Activated CD8-positive, alpha-beta T cell treated with anti-CD3 and anti-CD28 coated beads, Interleukin-2, amount 10 ng/mL, durations not matched to agents 7 days and 5 days (primary cell): ENCODE data around the gene DCDC2B. TPM values are rescaled to one million over a fixed set of nuclear protein-coding genes. Genes with fewer than 3 reads are reported as not detected.

ENCODE experiments used
- ATAC-seq: fragments of 150-1000 bp; cut with Tn5 transposase; one replicate; pipeline ENCODE4 v1.10.0; 2021; ENCODE audit warnings: moderate library complexity
- CTCF ChIA-PET: fragments of 350-600 bp; sonication (Branson Sonifier 250); formaldehyde crosslinking; loops from one replicate; lab custom pipeline; 2021; ENCODE audit warnings: antibody characterized with exemption; lab: Charles Lee
- POLR2A ChIA-PET: fragments of 350-600 bp; sonication (Branson Sonifier 250); formaldehyde crosslinking; loops from one replicate; lab custom pipeline; 2021; ENCODE audit warnings: antibody characterized with exemption; lab: Charles Lee
- DNase-seq: peaks from one replicate; pipeline ENCODE4 v3.0.0-alpha.2; 2020
- H3K27ac Mint-ChIP-seq: one replicate; pipeline ENCODE4 v1.8.0; 2021; ENCODE audit warnings: mild to moderate bottlenecking, mixed read lengths
- H3K27me3 Mint-ChIP-seq: one replicate; pipeline ENCODE4 v1.8.0; 2021; ENCODE audit warnings: low read depth, mixed read lengths
- H3K36me3 Mint-ChIP-seq: one replicate; pipeline ENCODE4 v1.8.0; 2021; ENCODE audit warnings: low read depth, mixed read lengths
- H3K4me1 Mint-ChIP-seq: one replicate; pipeline ENCODE4 v1.8.0; 2021; ENCODE audit warnings: low read depth, mixed read lengths
- H3K4me3 Mint-ChIP-seq: one replicate; pipeline ENCODE4 v1.8.0; 2021; ENCODE audit warnings: mild to moderate bottlenecking, mixed read lengths
- H3K9me3 Mint-ChIP-seq: one replicate; pipeline ENCODE4 v1.8.0; 2022; ENCODE audit warnings: mixed read lengths; ENCODE audit not compliant: insufficient read depth
- total RNA-seq, 2 experiments: library from RNA; stranded (reverse); gene quantifications; one replicate each; pipeline ENCODE4 v1.2.3, GENCODE V29; 2021

Gene DCDC2B
- total RNA-seq, 2 experiments from 2014 or later, result not detected

DNA sequence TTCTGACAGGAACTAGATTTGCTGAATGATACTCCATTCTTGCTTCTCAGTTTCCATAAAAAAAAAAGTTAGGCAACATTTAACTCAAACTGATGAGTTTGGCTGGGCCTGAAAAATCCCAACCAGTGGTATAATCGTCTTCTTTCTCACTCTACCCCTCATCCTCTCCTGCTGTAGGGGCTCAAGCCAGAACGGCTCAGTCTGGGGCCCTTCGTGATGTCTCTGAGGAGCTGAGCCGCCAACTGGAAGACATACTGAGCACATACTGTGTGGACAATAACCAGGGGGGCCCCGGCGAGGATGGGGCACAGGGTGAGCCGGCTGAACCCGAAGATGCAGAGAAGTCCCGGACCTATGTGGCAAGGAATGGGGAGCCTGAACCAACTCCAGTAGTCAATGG, 27.8 kb upstream of the DCDC2B start:
- no peaks in the 10 kb centered on the region for H3K27me3 Mint-ChIP-seq
- ATAC-seq, result no peak

DNA sequence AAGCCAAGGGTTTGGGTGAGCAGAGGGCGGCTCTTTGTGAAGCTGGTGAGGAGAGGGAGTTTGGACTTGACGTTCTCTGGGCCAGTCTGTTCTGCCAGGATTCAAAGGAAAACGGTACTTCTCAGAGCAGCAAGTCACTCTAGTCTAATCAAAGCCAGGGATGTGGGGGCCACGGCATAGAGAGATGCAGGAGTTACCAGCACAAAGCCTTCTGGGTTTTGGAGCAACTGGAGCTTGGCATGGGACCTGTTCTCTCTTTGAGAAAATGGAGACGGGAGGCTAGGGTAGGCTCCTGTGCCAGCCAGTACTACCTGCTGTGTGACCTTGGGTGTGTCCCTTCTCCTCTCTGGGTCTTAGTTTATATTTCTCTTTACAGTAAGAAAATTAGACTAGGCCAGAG, 27.3 kb upstream of the DCDC2B start:
- no peak for DNase-seq
- H3K4me3 Mint-ChIP-seq, result peak overlapping the region; percentile 95
- no peak for ATAC-seq
- H3K9me3 Mint-ChIP-seq, result no peaks in the 10 kb centered on the region
- ChIA-PET CTCF (interaction anchor here (1.1 kb wide), 1 partner anchor 71 kb away, joined by 4 read pairs; no protein-coding TSS in a partner anchor), POLR2A (interaction anchor here (1.2 to 2.5 kb wide), 4 partner anchors 14 to 71 kb away, joined by 3 to 20 read pairs (median 6); partner anchors contain the start of gene CCDC28B)
- H3K27ac Mint-ChIP-seq, result peak overlapping the region; percentile 99
- peaks cover 57% of the 10 kb centered on the region for H3K4me1 Mint-ChIP-seq
- peaks cover 58% of the 10 kb centered on the region for H3K36me3 Mint-ChIP-seq
- H3K27me3 Mint-ChIP-seq, result no peaks in the 10 kb centered on the region

More for the DNA sequence above, 27.8 kb upstream of the DCDC2B start:
- no peak for DNase-seq
- H3K4me1 Mint-ChIP-seq, result peaks cover 52% of the 10 kb centered on the region
- H3K4me3 Mint-ChIP-seq, result peak overlapping the region; percentile 95
- no peaks in the 10 kb centered on the region for H3K9me3 Mint-ChIP-seq
- peaks cover 55% of the 10 kb centered on the region for H3K36me3 Mint-ChIP-seq
- H3K27ac Mint-ChIP-seq, result peak overlapping the region; percentile 99
- CTCF ChIA-PET, result interaction anchor here (1.1 kb wide), 1 partner anchor 68 kb away, joined by 5 read pairs; no protein-coding TSS in a partner anchor
- POLR2A ChIA-PET, result interaction anchor here (1.2 to 2.5 kb wide), 6 partner anchors 14 to 165 kb away, joined by 3 to 20 read pairs (median 6); partner anchors contain the start of genes CCDC28B and IQCC

- H3K4me3 Mint-ChIP-seq, result peak overlapping the region; percentile 95
- DNase-seq (no peak), ATAC-seq (no peak)
- no peaks in the 10 kb centered on the region for H3K27me3 Mint-ChIP-seq
- peaks cover 59% of the 10 kb centered on the region for H3K4me1 Mint-ChIP-seq
- CTCF ChIA-PET, result interaction anchor here (1.1 kb wide), 1 partner anchor 71 kb away, joined by 4 read pairs; no protein-coding TSS in a partner anchor
- no peaks in the 10 kb centered on the region for H3K9me3 Mint-ChIP-seq
- H3K36me3 Mint-ChIP-seq, result peaks cover 57% of the 10 kb centered on the region
- POLR2A ChIA-PET, result no interaction called here
- peak overlapping the region; percentile 36 for H3K27ac Mint-ChIP-seq
These were observed 26.8 kb upstream of the DCDC2B start for GRCh38 chr1:32182060-32182459.

DNA sequence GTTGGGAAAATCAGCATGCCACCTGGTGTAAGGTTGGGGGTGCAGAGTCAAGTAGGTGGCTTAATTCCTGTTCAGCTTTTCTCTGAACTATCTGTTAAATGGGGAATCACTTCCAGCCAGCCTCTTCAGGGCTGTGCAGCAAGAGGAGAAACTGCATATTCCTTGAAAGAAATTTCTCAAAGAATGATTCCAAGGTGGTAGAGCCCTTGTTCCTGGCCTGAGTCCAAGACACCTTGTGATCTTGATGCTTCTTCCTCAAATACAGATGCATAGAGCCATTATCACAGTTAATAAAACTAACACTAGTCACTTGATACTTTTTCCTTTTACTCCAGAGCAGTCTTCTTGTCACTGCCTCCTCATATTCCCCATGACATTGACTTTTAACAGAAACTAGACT, 24.2 kb upstream of the DCDC2B start:
- Mint-ChIP-seq H3K4me3 (no peak overlapping the region), H3K27ac (peak overlapping the region; percentile 21), H3K36me3 (peaks cover 73% of the 10 kb centered on the region), H3K4me1 (peaks cover 56% of the 10 kb centered on the region), H3K27me3 (no peaks in the 10 kb centered on the region), H3K9me3 (no peaks in the 10 kb centered on the region)
- POLR2A ChIA-PET, result interaction anchor here (0.7 to 1.4 kb wide), 3 partner anchors 10 to 13 kb away, joined by 3 to 4 read pairs (median 4); no protein-coding TSS in a partner anchor
- no peak for ATAC-seq
- CTCF ChIA-PET, result interaction anchor here (0.7 to 0.9 kb wide), 2 partner anchors 31 to 216 kb away, joined by 3 to 5 read pairs; no protein-coding TSS in a partner anchor
- no peak for DNase-seq

DNA sequence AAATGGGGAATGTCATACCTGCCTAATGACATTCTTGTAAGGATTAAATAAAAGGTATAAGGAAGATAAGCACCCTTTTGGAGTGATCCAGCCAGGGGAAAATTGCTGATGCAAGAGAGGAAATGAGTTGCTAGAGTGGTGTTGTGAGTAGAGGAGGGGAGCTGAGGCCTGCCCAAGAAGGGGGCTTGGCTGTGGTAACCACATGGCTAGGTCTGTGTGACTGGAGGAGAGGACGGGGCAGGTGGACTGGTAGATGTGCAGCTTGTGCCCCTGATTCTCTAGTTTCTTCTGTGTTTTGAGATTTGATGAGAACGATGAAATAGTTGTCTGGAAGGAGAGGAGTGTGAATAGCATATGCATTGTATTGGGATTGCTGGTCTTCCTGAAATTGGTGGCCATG, 22.8 kb upstream of the DCDC2B start:
- Mint-ChIP-seq H3K9me3 (no peaks in the 10 kb centered on the region), H3K4me3 (peak overlapping the region; percentile 2), H3K27ac (peak overlapping the region; percentile 86), H3K4me1 (peaks cover 47% of the 10 kb centered on the region), H3K27me3 (no peaks in the 10 kb centered on the region), H3K36me3 (peaks cover 72% of the 10 kb centered on the region)
- CTCF ChIA-PET, result interaction anchor here (3.2 kb wide), 1 partner anchor 30 kb away, joined by 9 read pairs; no protein-coding TSS in a partner anchor
- ATAC-seq (no peak), DNase-seq (no peak)
- POLR2A ChIA-PET, result interaction anchor here (1.4 kb wide), 1 partner anchor 14 kb away, joined by 3 read pairs; no protein-coding TSS in a partner anchor

DNA sequence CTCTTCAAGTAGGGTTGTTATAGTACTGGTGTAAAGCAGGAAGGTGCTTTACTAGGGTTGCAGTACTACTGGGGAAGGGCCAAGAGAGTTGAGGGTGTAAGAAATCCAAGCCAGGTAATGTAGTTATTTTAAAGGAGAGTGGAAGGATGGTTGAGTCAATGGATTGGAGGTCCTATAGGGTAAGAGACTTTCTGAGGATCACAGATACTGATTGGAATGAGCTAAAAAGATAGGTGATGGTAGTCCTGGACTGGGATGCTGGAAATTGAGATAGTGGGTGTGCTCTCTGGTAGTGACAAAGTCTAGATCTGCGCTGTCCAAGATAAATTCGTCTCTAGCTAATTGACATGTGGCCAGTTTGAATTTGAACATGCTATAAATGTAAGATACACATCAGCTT, 22.4 kb upstream of the DCDC2B start:
- DNase-seq (no peak), ATAC-seq (no peak)
- peaks cover 42% of the 10 kb centered on the region for H3K4me1 Mint-ChIP-seq
- ChIA-PET CTCF (interaction anchor here (3.2 kb wide), 1 partner anchor 29 kb away, joined by 9 read pairs; no protein-coding TSS in a partner anchor), POLR2A (interaction anchor here (1.4 kb wide), 1 partner anchor 15 kb away, joined by 3 read pairs; no protein-coding TSS in a partner anchor)
- no peaks in the 10 kb centered on the region for H3K9me3 Mint-ChIP-seq
- H3K4me3 Mint-ChIP-seq, result peak overlapping the region; percentile 2
- H3K27ac Mint-ChIP-seq, result peak overlapping the region; percentile 86
- H3K27me3 Mint-ChIP-seq, result no peaks in the 10 kb centered on the region
- H3K36me3 Mint-ChIP-seq, result peaks cover 72% of the 10 kb centered on the region

GRCh38 chr1:32187850-32188249, 21.0 kb upstream of the DCDC2B start:
- ATAC-seq (no peak), DNase-seq (no peak)
- H3K4me1 Mint-ChIP-seq, result peaks cover 36% of the 10 kb centered on the region
- ChIA-PET CTCF (interaction anchor here (3.2 kb wide), 1 partner anchor 28 kb away, joined by 9 read pairs; no protein-coding TSS in a partner anchor), POLR2A (no interaction called here)
- no peaks in the 10 kb centered on the region for H3K9me3 Mint-ChIP-seq
- peaks cover 72% of the 10 kb centered on the region for H3K36me3 Mint-ChIP-seq
- H3K4me3 Mint-ChIP-seq, result no peak overlapping the region
- H3K27me3 Mint-ChIP-seq, result no peaks in the 10 kb centered on the region
- no peak overlapping the region for H3K27ac Mint-ChIP-seq

- peaks cover 53% of the 10 kb centered on the region for H3K4me1 Mint-ChIP-seq
- H3K9me3 Mint-ChIP-seq, result no peaks in the 10 kb centered on the region
- CTCF ChIA-PET, result interaction anchor here (1.0 to 1.1 kb wide), 2 partner anchors 8 to 23 kb away, joined by 3 read pairs; partner anchors contain the start of gene CCDC28B
These were observed 16.5 kb upstream of the DCDC2B start for GRCh38 chr1:32192220-32192948.

DNA sequence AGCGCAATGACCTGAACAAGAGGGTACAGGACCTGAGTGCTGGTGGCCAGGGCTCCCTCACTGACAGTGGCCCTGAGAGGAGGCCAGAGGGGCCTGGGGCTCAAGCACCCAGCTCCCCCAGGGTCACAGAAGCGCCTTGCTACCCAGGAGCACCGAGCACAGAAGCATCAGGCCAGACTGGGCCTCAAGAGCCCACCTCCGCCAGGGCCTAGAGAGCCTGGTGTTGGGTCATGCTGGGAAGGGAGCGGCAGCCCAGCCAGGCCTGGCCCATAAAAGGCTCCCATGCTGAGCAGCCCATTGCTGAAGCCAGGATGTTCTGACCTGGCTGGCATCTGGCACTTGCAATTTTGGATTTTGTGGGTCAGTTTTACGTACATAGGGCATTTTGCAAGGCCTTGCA, 13.9 kb upstream of the DCDC2B start:
- ChIA-PET POLR2A (interaction anchor here (1.0 to 1.3 kb wide), 5 partner anchors 10 to 97 kb away, joined by 3 to 7 read pairs (median 4); partner anchors contain the start of gene HDAC1), CTCF (interaction anchor here (1.5 kb wide), 2 partner anchors 21 to 87 kb away, joined by 6 read pairs; partner anchors contain the start of gene KPNA6)
- no peak overlapping the region for H3K4me3 Mint-ChIP-seq
- peaks cover 67% of the 10 kb centered on the region for H3K4me1 Mint-ChIP-seq
- H3K27ac Mint-ChIP-seq, result peak overlapping the region; percentile 29
- H3K9me3 Mint-ChIP-seq, result no peaks in the 10 kb centered on the region
- H3K27me3 Mint-ChIP-seq, result no peaks in the 10 kb centered on the region
- DNase-seq (no peak), ATAC-seq (no peak)
- peaks cover 82% of the 10 kb centered on the region for H3K36me3 Mint-ChIP-seq

More at GRCh38 chr1:32192220-32192948, 16.5 kb upstream of the DCDC2B start:
- no peaks in the 10 kb centered on the region for H3K27me3 Mint-ChIP-seq
- H3K27ac Mint-ChIP-seq, result no peak overlapping the region
- DNase-seq, result no peak
- peaks cover 89% of the 10 kb centered on the region for H3K36me3 Mint-ChIP-seq
- no peak for ATAC-seq
- no peak overlapping the region for H3K4me3 Mint-ChIP-seq
- POLR2A ChIA-PET, result interaction anchor here (1.2 kb wide), 1 partner anchor 12 kb away, joined by 6 read pairs; no protein-coding TSS in a partner anchor

GRCh38 chr1:32195531-32195930, 13.4 kb upstream of the DCDC2B start:
- no peaks in the 10 kb centered on the region for H3K27me3 Mint-ChIP-seq
- peaks cover 77% of the 10 kb centered on the region for H3K36me3 Mint-ChIP-seq
- peaks cover 71% of the 10 kb centered on the region for H3K4me1 Mint-ChIP-seq
- no peaks in the 10 kb centered on the region for H3K9me3 Mint-ChIP-seq
- ChIA-PET POLR2A (interaction anchor here (1.0 to 1.5 kb wide), 5 partner anchors 11 to 199 kb away, joined by 3 to 7 read pairs (median 3); partner anchors contain the start of genes BSDC1 and HDAC1), CTCF (interaction anchor here (1.5 to 8.0 kb wide), 2 partner anchors 20 to 87 kb away, joined by 6 to 52 read pairs; partner anchors contain the start of gene KPNA6)
- H3K27ac Mint-ChIP-seq, result peak overlapping the region; percentile 29
- no peak for ATAC-seq
- DNase-seq, result no peak
- no peak overlapping the region for H3K4me3 Mint-ChIP-seq
